ENCODE measurements around the gene LHX3.

The LHX3 gene

DNA sequence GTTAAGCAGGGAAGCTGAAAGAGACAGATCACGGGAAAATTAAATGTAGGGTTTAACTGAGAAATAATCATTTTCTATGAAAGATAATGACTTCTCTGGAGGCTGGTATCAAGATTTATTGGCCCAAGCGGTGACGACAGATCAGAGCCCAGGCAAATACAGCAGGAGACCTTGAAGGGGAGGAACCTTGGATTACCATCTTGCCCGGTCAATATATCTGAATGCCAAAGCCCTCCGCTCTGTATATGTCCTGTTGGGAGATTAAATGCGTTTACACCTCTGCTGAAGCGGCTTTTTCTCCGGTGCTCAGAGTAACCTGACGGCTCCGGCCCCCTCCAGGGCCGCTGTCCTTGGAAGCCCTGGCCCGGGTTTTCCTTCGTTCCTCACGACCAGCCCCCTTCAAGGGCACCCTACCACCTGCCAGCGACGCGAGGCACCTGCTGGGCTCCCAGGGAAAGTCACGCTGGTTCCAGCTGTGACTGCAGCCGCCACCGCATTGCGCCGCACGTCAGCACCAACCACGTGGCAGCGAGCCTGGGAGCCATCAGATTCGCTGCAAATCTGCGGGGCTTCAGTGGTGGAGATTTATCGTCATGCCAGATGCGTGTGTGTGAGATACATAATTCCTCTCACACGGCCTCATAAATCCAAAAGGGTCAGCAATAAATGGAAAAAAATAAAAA is 45.1 kb upstream of the LHX3 start:
- H3K4me3 ChIP-seq (ENCODE audit: control insufficient read depth, low read depth, low read length) = no peak overlapping the region
- DNase-seq (ENCODE audit: low read depth) = no peak
- TF ChIP-seq, protein P1, sequence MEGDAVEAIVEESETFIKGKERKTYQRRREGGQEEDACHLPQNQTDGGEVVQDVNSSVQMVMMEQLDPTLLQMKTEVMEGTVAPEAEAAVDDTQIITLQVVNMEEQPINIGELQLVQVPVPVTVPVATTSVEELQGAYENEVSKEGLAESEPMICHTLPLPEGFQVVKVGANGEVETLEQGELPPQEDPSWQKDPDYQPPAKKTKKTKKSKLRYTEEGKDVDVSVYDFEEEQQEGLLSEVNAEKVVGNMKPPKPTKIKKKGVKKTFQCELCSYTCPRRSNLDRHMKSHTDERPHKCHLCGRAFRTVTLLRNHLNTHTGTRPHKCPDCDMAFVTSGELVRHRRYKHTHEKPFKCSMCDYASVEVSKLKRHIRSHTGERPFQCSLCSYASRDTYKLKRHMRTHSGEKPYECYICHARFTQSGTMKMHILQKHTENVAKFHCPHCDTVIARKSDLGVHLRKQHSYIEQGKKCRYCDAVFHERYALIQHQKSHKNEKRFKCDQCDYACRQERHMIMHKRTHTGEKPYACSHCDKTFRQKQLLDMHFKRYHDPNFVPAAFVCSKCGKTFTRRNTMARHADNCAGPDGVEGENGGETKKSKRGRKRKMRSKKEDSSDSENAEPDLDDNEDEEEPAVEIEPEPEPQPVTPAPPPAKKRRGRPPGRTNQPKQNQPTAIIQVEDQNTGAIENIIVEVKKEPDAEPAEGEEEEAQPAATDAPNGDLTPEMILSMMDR (IDR thresholded peaks at IDR 0.05; ENCODE audit: control insufficient read depth, insufficient read depth, low read depth, low read length, missing control alignments) = no peak

DNA sequence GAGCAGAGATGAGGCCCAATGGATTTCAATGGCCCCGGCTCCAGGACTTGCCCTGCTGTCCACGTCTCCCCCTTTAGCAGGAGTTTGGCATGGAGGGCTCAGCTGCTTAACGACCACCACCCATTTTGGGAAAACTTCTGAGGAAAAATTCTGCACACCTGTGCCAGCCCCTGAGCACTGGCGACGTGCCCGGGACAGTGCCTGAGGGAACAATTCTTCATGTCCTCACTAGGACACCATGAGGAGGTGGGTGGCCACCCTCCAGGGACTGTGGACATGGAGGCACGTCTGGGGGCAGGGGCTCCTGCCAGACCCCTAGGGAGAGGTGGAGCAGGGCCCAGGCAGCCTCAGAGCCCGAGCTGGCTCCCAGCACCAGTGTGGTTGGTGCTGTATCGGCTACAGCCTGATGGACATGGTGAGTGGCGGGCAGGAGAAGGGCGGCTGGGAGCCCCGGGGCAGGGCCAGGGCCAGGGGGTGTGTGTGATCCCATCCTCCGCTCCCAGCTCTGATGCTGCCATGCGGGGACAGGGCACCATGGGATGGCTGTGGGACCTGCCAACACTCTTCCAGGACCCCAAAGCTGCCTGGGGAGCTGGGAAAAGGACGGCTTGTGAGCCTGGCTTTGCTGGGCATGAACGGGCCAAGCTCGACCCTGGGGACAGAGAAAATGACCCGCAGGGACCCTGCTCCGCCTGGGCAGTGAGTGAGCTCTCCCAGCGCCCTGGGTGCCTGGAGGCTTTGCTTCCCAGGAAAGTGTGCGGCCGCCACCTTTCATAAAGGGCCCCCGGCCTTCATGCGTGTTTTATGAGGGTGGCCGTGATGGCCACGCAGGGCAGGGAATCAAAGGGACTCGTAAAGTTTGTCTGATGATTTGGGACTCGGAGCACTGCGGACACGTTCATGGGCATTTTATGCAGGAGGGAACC is 44.3 kb upstream of the LHX3 start:
- no peak for DNase-seq (ENCODE audit: low read depth)
- TF ChIP-seq, protein P1 (IDR thresholded peaks at IDR 0.05; ENCODE audit: control insufficient read depth, insufficient read depth, low read depth, low read length, missing control alignments) = no peak
- no peak overlapping the region for H3K4me3 ChIP-seq (ENCODE audit: control insufficient read depth, low read depth, low read length)

DNA sequence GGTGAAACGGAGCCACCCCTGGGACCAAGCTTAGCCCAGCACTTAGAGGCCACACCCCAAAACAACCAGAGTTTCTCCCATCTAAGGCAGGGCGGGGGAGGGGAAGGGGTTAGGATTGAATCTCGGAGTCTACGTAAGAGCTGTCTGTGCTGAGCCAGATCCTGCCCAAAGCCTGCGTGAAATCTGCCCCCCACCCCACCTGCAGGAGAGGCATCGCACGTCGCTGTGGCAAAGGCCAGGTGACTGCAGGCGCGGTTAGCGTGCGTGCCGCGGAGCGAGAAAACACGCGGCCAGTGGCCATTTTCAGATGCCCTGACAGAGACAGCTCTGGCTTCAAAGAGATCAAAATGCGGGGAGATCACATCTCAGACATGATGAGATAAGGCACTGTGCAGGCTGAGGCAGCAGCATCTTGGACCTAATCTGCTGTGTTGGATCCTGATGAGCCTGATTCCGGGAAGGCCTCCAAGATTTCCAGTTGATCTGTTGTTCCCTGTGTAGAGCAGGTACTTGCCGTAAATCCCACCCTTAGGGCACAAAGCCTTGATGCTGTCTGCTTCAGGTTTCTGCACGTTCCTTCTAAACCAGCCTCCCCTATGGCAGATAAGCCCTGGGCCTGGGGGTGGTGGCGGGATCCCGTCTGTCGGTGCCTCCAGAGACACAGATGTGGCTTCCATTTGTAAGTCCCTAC is 43.2 kb upstream of the LHX3 start:
- TF ChIP-seq, protein P1 (IDR thresholded peaks at IDR 0.05; ENCODE audit: control insufficient read depth, insufficient read depth, low read depth, low read length, missing control alignments) = no peak
- DNase-seq (ENCODE audit: low read depth) = no peak
- H3K4me3 ChIP-seq (ENCODE audit: control insufficient read depth, low read depth, low read length) = no peak overlapping the region

DNA sequence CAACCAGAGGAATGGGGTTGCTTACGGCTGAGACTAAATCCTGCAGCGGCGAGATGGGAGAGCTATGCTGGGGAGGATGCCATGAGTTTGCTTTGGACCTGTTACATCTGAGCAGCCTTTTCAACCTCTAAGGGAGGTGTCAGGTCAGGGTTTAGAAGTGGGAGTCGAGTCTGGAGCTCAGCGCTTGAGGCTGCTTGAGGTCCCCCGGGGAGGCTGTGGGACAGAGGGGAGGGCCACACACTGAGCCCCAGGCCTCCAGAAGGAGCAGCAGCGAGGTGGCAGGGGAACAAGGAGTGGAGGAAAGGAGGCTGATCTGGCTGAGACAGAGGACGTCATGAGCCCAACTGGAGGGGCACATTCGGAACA is 42.6 kb upstream of the LHX3 start:
- no peak overlapping the region for H3K4me3 ChIP-seq (ENCODE audit: control insufficient read depth, low read depth, low read length)
- TF ChIP-seq, protein P1 (IDR thresholded peaks at IDR 0.05; ENCODE audit: control insufficient read depth, insufficient read depth, low read depth, low read length, missing control alignments) = no peak
- DNase-seq (ENCODE audit: low read depth) = no peak

DNA sequence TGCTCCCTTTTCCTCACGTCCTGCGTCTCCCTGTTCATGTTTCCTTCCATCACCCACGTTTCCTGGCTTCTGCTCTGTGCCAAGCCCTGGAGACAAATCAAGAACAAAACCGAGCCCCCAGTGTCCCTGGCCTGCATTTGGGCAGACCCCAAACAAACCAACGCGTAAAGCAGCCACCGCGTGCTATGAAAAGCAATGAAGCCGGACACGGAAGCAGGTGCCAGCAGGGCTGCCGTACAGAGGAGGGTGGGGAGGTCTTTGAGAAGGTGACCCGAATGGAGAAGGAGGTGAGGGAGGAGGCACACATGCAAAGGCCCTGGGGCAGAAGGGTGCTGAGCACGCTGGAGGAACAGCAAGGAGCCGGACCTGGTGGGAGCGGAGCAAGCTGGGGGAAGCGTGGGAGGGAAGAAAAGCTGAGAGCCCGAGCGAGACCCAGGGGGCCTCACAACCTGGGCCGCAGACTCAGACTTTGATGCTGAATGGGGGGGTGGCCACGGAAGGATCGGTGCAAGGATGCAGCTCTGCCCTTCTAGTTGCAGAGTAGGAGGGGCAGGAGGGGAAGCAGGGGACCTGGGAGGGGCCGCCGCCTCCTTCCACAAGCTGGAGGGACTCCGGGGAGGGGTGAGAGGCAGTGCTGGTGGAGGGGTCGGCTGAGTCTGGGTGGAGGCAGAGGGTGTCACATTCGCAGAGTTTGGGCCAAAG is 42.1 kb upstream of the LHX3 start:
- no peak overlapping the region for H3K4me3 ChIP-seq (ENCODE audit: control insufficient read depth, low read depth, low read length)
- DNase-seq (ENCODE audit: low read depth) = no peak
- TF ChIP-seq, protein P1 (IDR thresholded peaks at IDR 0.05; ENCODE audit: control insufficient read depth, insufficient read depth, low read depth, low read length, missing control alignments) = no peak

Measured in AG09309 (cell line).